Activated T-cell treated with anti-CD3 and anti-CD28 coated beads, Interleukin-2, amount 50 U/mL, for 1 hour (primary cell): ENCODE data around the gene SRPX2.

Source experiments
- DNase-seq: peaks from one replicate; pipeline ENCODE4 v3.0.0-alpha.2; 2020

The SRPX2 gene

DNA sequence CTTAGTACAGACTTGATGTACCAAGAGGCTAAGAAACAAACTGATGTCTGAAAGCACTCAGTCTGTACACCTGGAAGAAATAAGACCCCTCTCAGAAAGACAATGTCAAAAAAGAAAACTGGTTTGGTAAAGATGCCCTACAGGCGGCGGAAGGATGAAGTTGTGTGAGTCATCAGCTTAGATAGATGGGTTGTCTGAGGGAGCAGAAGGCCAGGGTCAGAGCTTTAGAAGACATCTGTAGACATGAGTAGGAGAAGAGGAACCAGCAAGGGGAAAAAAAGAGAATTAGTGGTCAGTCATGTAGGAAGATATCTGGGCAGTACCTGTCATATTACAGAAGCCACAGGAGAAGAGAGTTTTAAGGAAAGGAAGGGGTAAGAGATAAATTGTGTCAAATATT lies 8.3 kb downstream of the SRPX2 start:
- DNase-seq = no peak

DNA sequence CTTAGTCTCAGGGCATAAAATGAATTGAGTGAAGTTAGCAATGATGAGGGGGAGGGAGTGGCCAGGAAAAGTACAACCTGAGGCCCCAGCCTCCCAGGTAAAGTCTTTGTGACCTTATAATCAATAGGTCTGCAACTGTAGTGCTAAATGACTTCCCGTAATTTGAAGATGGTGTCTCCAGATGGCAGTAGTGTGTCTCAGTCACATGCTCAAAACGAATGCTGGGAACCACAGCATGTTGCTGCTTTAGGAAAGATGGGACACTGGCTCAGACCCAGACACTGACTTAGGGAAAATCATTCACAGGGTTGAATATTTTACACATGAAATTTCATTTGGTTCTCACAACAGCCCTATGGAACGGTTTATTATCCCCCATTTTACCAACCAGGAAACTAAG lies 10.3 kb downstream of the SRPX2 start:
- DNase-seq = no peak

DNA sequence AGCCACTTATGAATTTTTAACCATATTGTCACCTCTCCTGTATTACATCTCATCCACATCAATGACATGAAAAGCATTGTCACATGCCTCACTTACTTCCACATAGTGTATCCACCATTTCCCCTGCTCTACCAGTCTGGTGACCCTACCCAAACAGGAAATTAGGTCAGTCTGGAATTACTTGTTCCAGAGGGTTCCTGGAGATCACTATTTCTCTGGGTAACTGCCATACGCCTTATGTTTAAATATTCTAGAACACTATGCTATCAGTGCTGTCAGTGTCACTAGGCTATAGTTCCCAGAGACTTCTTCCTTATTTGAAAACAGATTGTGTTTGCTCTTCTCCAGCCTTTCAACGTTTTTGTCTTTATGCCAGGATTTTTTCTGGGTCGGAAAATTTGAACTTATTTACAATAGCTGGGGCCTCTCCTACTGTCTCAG lies 15.0 kb downstream of the SRPX2 start:
- no peak for DNase-seq

DNA sequence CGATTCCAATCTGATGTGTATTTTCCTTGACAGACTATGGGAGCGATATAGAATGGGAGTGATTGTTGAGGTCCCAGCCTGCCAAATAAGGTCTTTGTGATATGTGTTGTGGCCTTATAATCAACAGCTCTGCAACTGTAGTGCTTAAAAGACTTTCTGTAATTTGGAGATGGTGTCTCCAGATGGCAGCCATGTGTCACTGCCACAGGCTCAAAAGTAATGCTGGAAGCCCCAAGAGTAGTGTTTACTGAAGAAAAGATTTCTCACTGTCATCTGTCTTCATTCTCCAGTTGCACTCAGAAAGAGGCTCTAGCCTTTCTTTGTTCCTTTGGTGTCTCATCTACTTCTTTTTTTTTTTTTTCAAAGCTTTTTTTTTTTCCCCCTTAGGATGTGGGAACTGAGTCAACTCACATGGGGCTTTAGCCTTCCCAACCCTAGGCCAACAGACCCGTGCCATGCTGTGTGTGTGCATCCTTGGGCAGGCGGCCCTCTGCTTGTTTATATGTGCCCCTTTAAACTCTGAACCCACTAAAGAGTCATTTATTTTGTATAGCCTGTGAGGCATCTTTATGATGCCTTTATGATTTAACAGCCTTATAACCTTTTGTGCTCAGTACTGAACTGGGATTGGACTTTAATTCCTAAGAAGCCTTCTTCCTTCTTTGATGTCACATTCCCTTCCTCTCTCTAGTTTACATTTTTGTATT lies 15.6 kb downstream of the SRPX2 start:
- no peak for DNase-seq

DNA sequence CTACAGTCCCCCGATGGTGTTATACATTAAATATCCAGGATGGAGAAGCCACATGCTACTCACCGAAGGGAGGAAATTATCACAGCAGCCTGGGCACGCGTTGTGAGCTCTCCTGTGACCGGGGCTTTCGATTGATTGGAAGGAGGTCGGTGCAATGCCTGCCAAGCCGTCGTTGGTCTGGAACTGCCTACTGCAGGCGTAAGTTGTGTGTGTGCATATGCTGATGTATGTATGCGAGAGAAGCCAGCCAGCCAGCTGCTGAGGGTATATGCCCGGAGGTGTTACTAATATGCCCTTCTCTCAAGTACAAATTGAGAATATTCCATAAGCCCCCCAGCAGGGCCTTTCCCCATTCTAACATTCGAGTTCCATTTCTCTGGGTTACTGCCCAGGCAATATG lies 18.2 kb downstream of the SRPX2 start:
- no peak for DNase-seq

DNA sequence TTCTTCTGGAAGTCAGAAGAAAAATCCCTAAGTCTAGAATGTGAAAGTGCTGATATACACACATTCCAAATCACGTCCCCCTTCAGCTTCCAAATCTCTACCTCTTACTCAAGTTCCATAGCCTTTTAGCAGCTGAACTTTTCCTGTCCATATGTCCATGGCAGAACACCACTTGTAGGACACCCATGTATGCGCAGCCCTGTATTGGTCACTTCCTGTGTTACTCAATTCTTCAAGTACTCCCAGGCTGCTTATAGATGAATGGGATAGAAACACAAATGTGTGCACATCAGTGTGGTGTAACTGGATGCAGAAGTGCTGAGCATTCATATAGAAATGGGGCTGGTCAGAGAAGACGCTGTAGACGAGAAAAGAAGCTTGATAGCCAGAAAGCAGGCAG lies 18.8 kb downstream of the SRPX2 start:
- DNase-seq = no peak

DNA sequence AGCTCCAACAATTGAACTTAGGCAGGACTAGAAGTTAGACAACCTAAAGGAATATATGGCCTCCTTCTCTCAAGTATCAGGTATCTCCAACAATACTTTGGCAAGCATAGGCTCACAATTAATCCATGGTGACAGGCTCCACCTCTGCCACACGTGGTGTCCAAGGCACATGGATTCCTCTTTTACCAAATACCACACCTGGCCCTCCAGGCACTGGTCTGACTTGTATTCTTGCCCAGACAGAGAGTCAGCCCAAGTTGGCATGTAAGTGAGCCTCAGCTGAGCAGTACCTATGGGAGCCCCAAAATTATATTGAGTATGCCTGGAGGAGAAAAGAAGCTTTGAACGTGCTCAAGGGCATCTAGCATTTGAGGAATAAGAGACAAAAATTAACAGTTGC lies 19.6 kb downstream of the SRPX2 start:
- DNase-seq = no peak

DNA sequence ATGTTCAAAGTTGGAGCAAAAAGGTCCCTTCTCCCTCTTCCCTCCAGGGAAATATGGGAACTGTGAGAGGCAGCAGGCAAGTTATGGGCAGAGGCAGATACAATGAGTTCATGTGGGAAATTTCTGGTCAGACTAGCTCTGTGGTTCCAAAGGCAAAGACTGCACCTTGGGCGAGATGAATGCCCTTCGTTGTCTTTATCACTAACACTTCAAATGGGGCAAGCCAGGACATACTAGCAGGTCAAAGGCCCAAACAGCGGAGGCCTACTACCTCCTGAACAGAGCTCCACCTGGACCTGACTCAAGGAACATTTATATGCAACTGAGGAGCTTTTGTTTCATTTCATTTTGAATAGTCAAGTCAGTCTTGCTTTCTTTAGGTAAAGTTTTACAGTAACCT lies 29.0 kb downstream of the SRPX2 start:
- DNase-seq = no peak

DNA sequence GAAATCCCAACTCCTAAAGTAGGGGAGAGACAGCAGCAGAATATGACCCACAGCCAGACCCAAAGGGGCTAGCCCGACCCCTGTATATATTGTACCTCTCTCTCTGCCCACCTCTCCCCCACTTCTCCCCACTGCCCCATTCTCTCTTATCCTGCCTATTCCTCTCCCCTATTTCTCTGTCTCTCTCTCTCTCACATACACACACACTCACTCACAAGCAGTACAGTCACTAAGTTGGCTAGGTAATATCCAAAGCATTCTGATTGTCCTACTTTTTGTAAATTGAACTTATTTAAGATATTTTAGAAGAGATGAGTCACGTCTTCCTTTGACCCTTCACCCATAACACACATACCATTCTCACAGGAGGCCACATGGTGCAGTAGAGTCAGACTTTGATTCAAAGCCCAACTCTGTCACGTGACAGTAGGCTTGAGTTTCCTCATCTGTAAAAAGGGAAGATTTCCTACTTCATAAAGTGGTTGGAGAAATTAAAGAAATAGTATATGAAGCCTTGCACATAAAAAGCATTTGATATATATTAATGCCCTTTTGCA lies 29.5 kb downstream of the SRPX2 start:
- no peak for DNase-seq

DNA sequence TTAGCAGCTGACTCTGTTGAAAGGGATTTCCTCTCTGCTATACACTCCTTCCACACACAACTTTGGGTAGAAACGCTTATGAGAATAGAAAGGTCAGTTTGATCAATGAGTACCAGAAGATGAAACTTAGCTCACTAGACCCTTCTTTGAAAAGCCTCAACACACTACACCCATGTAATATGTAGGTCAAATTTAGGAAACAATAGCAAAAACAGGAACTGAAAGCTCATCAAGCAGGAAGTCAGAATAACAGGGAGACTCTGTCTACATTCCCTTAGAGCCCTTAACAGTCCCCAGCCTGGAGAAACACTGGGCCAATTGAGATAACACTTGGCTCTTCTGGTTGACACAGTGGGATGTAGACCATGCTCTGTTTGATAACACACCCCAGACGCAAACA lies 30.7 kb downstream of the SRPX2 start:
- no peak for DNase-seq

DNA sequence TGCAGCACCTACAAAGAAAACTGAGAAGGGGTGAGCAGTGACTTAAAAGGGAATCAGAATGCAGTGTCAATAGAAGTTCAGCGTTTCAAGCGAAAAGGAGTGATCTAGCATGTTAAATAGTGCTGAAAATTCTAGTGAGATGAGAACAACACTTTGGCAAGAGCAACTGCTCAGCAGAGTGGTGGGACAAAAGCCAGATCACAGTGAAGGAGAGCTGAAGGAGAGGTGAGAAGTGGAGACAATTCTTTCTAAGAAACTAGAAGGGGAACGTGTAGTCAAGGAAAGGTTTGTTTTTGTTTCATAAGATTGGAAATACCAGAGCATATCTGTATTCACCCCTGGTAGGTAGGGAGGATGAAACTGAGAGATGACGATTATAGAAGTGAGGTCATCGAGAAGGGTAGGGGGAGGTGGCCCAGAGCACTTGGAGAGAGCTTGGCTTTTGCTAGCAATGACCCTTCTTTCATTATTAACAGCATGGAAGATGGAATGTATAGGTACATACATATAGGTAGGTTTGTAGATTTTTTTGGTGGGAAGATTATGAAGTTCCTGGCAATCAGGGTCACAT lies 33.7 kb downstream of the SRPX2 start:
- DNase-seq = no peak

DNA sequence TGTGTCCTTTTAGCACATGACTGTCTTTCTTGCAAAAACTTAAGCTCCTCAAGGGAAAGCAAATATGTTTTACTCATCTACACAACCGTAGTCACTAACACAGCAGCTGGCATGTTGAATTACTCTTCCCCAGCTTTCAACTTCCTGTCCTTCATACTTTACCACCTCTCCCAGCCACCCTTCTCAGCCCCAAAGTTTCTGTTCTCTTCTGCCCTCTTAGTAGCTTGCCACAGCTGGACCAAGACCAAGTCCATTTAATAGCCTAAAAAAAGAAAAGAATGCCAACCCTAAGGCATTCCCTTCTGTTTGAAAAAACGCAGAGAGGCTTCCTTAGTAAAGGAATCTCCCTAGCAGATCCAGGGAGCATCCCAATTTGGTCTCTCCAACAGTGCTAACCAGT lies 36.8 kb downstream of the SRPX2 start:
- no peak for DNase-seq

DNA sequence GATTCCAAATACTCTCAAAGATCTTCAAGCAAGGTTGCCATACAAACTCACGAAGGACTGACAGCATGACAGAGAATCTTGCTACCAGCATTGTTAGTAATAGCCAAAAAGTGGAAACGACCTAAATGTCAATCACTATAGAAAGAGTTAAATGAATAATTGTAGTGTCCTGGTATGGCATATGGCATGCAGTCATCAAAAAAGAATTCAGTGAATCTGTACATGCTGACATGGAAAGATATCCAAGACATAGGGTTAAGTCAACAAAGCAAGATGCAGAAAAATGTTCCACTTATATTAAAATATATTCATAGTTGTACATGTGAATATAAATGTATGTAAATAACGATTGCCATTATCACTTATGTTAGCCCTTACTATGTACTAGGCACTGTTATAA lies 37.6 kb downstream of the SRPX2 start:
- DNase-seq = no peak

DNA sequence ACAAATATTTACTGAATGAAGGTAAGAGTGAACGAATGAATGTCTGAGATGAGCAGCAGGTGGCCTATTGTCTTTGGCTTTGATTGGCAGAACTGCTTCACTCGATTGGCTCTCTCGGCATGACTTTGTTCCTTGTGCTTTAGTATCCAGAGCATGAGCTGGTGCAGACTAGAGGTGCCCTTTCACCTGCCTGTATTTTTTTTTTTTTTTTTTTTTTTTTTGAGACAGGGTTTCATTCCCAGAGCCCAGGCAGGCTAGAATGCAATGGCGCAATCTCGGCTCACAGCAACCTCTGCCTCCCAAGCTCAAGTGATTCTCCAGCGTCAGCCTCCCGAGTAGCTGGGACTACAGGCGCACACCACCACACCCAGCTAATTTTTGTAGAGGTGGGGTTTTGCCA lies 38.9 kb downstream of the SRPX2 start:
- no peak for DNase-seq

DNA sequence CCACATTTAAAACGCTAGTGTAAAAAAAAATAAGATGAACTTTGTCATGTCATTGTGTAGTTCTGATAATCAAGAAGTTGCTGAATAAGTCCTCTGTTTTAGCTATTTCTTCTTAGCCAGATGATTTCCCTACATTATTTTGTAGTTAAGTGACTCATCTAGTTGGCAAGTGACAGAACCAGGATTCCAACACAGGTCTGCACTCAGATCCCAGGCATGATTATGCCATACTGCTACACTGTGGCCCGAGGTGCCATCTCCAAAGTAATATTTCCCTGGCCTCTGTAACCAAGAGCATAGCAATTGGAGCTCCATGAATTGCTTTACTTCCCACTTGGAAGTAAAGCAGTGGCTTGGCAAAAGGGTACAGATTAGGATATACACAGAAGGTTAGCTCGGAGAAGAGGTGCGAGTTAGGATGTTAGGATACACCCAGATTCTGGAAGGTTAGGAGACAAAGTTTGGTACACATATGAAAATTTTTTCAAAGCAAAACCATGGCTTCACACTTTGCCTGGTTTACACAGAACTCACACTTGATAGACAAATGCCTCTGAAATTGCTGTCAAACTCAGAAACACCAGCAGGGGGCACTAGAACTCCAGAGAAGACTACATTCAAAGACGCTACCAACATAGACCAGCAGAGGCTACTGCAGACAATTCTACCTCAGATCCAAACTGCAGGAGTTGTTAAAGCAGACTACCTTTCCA lies 41.4 kb downstream of the SRPX2 start:
- DNase-seq = peak; percentile 31

DNA sequence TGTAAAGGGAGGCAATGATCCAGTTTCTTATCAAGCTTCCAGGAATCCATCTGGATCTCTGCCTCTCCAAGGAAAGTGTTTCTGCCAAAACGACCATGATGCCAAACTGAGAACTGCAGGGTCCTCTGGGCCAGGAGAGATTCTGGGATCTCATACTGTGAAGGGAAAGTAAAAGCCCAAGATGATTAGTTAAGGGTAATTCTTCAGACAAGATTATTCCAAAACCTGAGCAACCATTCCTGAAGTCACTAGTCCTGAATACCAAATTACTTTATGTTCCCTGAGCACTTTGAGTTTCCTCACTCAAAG lies 42.0 kb downstream of the SRPX2 start:
- no peak for DNase-seq

DNA sequence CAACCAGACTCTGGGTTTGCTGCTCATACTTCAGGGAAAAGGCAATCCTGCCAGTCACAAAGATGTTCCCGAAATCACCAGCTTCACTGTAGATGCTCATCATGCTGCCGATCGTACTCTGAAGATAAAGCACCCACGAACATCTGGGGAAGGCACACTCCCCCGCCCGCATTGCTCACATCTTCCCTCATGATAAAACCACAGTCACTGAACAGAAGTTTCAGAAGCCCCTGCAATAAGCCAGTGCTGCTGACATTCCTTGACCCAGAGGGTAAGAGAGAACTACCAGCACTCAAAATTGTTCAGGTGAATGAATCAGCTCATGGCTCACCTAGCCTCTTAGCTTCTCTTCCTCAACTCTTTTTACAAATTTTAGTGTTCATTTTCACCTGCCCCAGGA lies 43.1 kb downstream of the SRPX2 start:
- DNase-seq = no peak

DNA sequence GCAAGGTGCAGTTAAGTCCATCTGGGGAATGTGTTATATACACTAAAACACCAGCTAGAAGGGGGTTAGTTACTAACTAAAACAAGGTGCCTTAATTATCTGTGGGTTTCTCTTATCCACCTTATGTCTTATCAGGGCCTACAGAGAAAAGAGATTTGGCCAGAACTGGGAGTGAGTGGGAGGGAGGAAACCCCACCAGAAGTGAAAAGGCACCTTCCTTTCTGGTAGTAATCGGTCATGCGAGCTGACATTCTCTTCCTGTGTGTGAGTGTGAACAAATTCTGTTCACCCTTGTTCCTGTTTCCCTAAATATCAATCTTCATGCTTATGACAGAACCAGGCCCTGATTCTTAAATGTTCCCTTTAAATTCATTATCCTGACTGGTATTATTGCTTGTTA lies 43.5 kb downstream of the SRPX2 start:
- DNase-seq = no peak

DNA sequence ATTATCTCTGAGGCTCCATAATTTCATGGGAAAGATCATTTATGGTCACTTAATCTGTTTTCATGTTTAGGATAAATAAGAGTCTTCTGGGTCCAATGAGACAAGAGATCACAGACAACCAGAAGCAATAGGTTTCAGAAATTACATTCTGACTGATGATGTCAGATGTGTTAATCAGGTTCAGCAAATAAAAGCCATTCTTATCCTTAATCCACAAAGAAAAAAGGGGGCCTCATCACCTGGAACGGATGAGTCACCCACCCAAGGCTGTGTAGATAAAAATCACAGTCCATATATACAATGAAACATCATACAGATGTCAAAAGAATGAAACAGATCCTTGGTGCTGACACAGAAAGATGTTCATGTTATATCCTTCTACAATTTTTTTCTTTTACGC lies 51.3 kb downstream of the SRPX2 start:
- no peak for DNase-seq

DNA sequence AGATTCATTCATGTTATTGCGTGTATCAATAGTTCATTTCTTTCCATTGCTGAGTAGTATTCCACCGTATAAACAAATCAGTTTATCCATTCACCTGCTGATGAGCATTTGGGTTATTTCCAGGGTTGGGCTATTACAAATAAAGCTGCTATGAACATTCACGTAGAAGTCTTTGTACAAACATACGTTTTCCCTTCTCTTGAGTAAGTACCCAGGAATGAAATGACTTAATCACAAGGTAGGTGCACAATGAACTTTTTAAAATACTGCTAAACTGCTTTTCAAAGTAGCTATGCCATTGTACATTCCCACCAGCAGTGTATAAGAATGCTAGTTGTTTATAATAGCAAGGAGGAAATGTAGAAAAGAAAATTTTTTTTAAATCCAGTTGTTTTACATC lies 52.0 kb downstream of the SRPX2 start:
- no peak for DNase-seq

DNA sequence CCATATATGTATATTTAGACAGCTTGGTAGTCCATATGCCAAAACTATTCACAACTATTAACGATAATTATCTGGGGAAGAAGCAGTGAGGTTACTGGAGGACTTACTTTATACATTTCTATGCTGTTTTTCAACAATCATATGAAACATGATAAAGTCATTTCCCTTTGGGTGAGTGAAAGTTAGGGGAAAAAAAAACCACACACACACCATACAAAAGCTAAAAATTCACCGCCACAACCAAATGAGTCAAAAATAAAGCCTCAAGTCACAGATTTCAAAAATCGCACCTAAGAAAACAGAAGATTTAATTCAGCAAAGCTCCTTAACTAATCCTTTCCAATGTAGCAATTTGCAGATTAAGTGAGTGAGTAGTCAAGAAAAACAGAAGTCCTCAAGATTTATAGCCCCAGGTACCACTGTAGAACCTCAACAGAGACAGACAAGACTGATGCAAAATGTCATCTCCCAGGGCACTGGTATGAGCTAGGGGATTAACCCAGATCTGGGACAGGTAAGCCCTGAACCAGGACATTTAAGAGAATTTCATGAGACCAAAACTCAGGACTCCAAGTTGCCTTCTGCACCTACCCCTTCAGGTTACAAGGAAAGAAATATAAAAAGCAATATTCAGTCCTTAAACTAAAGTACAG lies 52.8 kb downstream of the SRPX2 start:
- no peak for DNase-seq

DNA sequence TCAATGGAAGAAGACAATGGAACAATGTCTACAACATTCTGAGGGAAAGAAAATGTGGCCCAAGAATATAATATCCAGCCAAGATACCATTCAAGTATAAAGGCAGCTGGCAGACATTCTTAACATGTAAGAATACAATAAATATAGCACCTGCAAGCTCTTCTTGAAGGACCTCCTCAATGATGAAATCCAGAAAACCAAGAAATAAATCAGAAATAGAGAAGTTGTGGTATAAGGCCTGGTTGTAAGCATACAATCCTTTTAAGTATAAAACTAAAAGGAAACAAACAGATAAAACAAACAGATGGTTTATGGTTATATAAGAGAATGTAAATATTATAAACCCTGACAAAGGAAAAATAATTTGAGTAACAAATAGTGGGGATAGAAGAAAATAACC lies 54.6 kb downstream of the SRPX2 start:
- no peak for DNase-seq

DNA sequence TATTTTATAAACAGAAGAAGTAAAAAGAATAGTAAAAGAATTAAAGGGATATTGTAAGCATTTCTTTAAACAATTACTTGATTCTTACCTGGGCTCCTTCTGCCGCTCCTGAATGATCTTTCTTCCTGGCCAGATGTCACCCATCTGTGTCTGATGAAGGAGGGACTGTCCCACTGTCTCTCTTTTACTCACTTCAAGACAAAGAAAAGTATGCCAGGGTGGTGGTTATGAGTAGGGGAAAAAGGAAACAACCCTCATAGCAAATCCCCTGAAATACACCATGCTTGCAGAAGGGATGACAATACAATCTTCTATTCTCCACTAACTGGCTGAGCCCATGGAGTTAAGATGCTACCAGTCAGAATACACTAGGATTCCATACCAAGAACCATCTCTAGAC lies 56.8 kb downstream of the SRPX2 start:
- DNase-seq = no peak
